ENCODE results near the gene AKIP1. TPM values are rescaled to one million over a fixed set of nuclear protein-coding genes. Genes with fewer than 3 reads are reported as not detected.
"Not testable (repeated sequence)": the region's sequence is repeated elsewhere in the genome, so short reads cannot be mapped to it uniquely, and the experiment has no call there.

AKIP1 gene
- total RNA-seq, 4 donors from 2014 or later = 10.1 to 18.6 (median 13.6) TPM

DNA sequence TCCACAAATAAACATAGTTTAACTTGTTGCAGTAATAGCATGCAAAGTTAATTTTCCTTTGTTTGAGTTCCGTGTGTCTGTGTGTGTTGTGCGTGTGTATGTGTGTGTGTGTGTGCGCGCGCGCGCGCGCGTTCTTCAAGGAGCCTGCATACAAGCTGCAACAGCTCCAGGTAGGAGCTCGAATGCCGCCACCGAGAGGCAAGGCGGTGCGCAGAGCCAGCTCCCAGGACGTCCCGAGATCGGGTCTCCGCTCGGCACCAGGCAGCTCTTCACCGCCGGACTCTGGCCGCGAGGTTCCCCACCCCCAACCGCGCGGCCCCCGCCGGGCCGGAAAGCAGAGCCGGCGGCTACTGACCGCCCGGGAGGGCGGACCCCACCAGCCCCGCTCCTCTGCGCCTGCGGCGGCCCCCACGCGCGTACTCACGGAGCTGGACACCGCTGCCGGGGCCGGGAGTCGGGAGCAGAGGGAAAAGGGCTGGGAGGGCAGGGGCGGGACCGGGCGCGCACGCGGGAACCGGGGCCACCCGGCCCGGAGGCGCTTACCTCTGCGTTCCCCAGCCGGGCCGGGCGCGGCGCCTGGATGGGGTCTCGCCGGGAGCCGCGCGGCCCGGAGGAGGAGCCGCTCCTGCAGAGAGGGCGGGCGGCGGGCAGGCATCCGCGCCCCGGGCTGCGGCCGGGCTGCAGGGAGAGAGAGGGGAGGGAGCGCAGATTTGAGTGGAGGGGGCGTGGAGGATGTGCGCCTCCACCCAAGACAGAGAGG is 40.4 kb upstream of the AKIP1 start:
- no peak for TF ChIP-seq POLR2A (IDR thresholded peaks at IDR 0.05)
- no peak for TF ChIP-seq CTCF (IDR thresholded peaks at IDR 0.05)
- 0 to 1% methylated on average over 42 to 46 of the region's 81 CpGs for WGBS, 2 donors
- H3K4me3 ChIP-seq (ENCODE audit: low read depth, poor library complexity, severe bottlenecking) = peak overlapping the region; percentile 74
- DNase-seq (ENCODE audit: low spot score in 2 of 2) = peak; percentile 33 to 88
- intact Hi-C loops (cut with DNase I; ENCODE audit: low total_unique reads) = no loop called here

DNA sequence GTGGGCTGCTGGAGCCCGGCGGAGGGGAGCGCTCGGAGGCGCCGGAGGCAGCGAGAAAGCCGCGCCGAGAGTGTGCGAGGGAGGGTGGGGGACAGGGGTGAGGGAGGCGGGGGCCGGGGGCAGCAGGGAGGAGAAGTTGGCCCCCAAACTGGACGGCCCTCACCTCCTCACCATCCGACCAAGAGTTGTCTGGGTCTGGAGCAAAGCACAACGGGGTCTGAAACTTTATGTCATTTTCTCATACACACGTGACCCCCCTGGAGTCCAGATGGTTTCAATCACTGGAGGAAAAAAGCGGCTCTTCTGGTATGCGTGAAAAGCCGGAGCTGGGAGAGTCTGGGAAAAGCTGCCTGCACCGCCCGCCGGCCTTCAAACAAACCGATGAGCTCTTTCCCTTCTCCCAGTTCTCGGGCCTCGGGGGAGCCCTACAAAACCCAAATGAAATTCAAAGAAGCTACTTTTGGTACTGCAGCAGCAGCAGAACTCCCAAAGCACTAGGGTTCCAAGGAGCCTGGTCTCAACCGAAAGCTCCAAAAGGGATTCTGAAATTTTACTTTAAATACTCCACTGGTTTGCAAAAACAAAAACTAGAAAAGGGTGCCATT is 39.7 kb upstream of the AKIP1 start:
- TF ChIP-seq CTCF (IDR thresholded peaks at IDR 0.05) (no peak), POLR2A (IDR thresholded peaks at IDR 0.05) (no peak)
- DNase-seq (ENCODE audit: low spot score in 2 of 2) = peak; percentile 60 to 90
- H3K4me3 ChIP-seq (ENCODE audit: low read depth, poor library complexity, severe bottlenecking) = peak overlapping the region; percentile 74
- 1 to 2% methylated on average over 24 to 26 of the region's 27 CpGs for WGBS, 2 donors
- intact Hi-C loops (cut with DNase I; ENCODE audit: low total_unique reads) = no loop called here

GRCh38 chr11:8871962-8872361 is 39.0 kb upstream of the AKIP1 start:
- no peak for TF ChIP-seq CTCF (IDR thresholded peaks at IDR 0.05)
- TF ChIP-seq POLR2A (IDR thresholded peaks at IDR 0.05) = no peak
- intact Hi-C loops (cut with DNase I; ENCODE audit: low total_unique reads) = no loop called here
- H3K4me3 ChIP-seq (ENCODE audit: low read depth, poor library complexity, severe bottlenecking) = no peak overlapping the region
- WGBS, 2 donors = 75 to 76% methylated on average over 6 of the region's 6 CpGs
- DNase-seq (ENCODE audit: low spot score in 2 of 2) = no peak

- 55 to 63% methylated on average over 6 of the region's 6 CpGs for WGBS, 2 donors
- no peak for DNase-seq (ENCODE audit: low spot score in 2 of 2)
- intact Hi-C loops (cut with DNase I; ENCODE audit: low total_unique reads) = no loop called here
- H3K4me3 ChIP-seq (ENCODE audit: low read depth, poor library complexity, severe bottlenecking) = no peak overlapping the region
- TF ChIP-seq CTCF (IDR thresholded peaks at IDR 0.05) (no peak), POLR2A (IDR thresholded peaks at IDR 0.05) (no peak)
Measured at GRCh38 chr11:8873741-8874405, 37.1 kb upstream of the AKIP1 start.

DNA sequence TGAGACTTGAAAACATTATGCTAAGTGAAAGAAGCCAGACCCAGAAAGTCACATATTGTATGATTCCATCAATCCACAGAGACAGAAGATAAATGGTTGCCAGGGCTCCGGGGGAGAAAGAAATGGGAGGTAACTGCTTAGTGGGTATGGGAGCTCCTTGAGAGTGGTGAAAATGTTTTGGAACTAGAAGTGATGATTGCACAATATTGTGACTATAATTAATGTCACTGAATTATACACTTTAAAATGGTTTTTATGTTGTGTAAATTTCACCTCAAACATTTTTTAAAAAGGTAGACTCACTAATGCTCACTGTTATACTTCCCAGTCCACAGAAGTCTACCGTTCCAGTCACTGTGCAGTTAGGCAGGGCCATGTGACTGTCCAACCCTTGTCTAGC is 32.2 kb upstream of the AKIP1 start:
- H3K4me3 ChIP-seq (ENCODE audit: low read depth, poor library complexity, severe bottlenecking) = no peak overlapping the region
- TF ChIP-seq CTCF (IDR thresholded peaks at IDR 0.05) (no peak), POLR2A (IDR thresholded peaks at IDR 0.05) (no peak)
- intact Hi-C loops (cut with DNase I; ENCODE audit: low total_unique reads) = no loop called here
- no peak for DNase-seq (ENCODE audit: low spot score in 2 of 2)
- 84 to 96% methylated on average over 2 of the region's 2 CpGs for WGBS, 2 donors

DNA sequence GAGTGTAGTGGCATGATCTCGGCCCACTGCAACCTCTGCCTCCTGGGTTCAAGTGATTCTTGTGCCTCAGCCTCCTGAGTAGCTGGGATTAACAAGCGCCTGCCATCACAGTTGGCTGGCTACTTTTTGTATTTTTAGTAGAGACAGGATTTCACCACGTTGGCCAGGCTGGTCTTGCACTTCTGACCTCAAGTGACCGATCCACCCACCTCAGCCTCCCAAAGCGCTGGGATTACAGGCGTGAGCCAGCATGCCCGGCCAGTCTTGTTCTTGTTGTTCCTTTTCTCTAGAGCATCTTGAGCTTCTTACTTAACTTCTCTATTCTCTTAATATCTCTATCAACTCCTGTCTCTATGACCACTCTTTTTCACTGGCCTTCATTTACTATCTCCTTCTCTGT is 29.4 kb upstream of the AKIP1 start:
- 73 to 86% methylated on average over 7 of the region's 7 CpGs for WGBS, 2 donors
- DNase-seq (ENCODE audit: low spot score in 2 of 2); H3K4me3 ChIP-seq (ENCODE audit: low read depth, poor library complexity, severe bottlenecking); intact Hi-C loops (cut with DNase I; ENCODE audit: low total_unique reads): not testable (repeated sequence)
